B cell (primary cell): ENCODE measurements around the gene MINDY2. TPM values are rescaled to one million over a fixed set of nuclear protein-coding genes. Genes with fewer than 3 reads are reported as not detected.

Experiments
- ATAC-seq: fragments of 200-7000 bp; cut with Tn5 transposase; one replicate; pipeline ENCODE4 v1.10.0; 2021; ENCODE audit warnings: low read depth, mild to moderate bottlenecking, moderate number of reproducible peaks, moderate library complexity
- CTCF ChIA-PET: fragments of 350-600 bp; sonication (Branson Sonifier 250); formaldehyde crosslinking; loops from one replicate; lab custom pipeline; 2021; ENCODE audit warnings: antibody characterized with exemption, inconsistent platforms; lab: Charles Lee
- POLR2A ChIA-PET: fragments of 350-600 bp; sonication (Branson Sonifier 250); formaldehyde crosslinking; loops from one replicate; lab custom pipeline; 2021; ENCODE audit warnings: antibody characterized with exemption; lab: Charles Lee
- DNase-seq: peaks from one replicate; pipeline ENCODE4 v3.0.0; 2013
- H2AFZ ChIP-seq: 2 replicates; pipeline ENCODE4 v1.6.1; 2012; ENCODE audit warnings: mild to moderate bottlenecking, low read depth, low read length; ENCODE audit not compliant: insufficient read depth, poor library complexity, severe bottlenecking
- H3K27ac ChIP-seq, 2 donors: 1 replicate in 1 of 2; 2 replicates in 1 of 2; pipeline ENCODE4 v1.5.1; 2012 to 2013; ENCODE audit warnings: low read length in 2 of 2, mild to moderate bottlenecking in 2 of 2, moderate library complexity in 1 of 2
- H3K27me3 ChIP-seq, 4 experiments: fragments of 200-600 bp in 1 of 4; sonication (generic) in 1 of 4; replicated peaks in 1 of 4; 1 replicate in 2 of 4; 2 replicates in 2 of 4; pipeline versions ENCODE4 v1.6.1 to v1.7.0; 2013 to 2016; ENCODE audit warnings: low read length in 3 of 4, mild to moderate bottlenecking in 2 of 4, mixed read lengths in 1 of 4, moderate library complexity in 1 of 4; ENCODE audit not compliant: insufficient read depth in 4 of 4, control insufficient read depth in 3 of 4; ENCODE audit errors: control extremely low read depth in 1 of 4
- H3K36me3 ChIP-seq, 2 experiments: replicated peaks in 1 of 2; 1 replicate in 1 of 2; 2 replicates in 1 of 2; pipeline versions ENCODE4 v1.6.1 to v1.7.1; 2013; ENCODE audit warnings: low read length in 1 of 2; ENCODE audit not compliant: insufficient read depth in 2 of 2, control insufficient read depth in 1 of 2; ENCODE audit errors: control extremely low read depth in 1 of 2, extremely low read depth in 1 of 2
- H3K4me1 ChIP-seq, 2 donors: fragments of 200-600 bp in 1 of 2; sonication (generic) in 1 of 2; 1 replicate in 1 of 2; 2 replicates in 1 of 2; pipeline versions ENCODE4 v1.5.1 to v1.6.1; 2013 to 2017; ENCODE audit warnings: low read length in 2 of 2; ENCODE audit not compliant: control insufficient read depth in 2 of 2, insufficient read depth in 2 of 2
- H3K4me2 ChIP-seq: replicated peaks from 2 replicates; pipeline ENCODE3; 2012; ENCODE audit warnings: mild to moderate bottlenecking, low read depth, low read length; ENCODE audit not compliant: poor library complexity, severe bottlenecking
- H3K4me3 ChIP-seq, 5 experiments: fragments of 200-600 bp in 1 of 5; sonication (generic) in 1 of 5; 1 replicate in 3 of 5; 2 replicates in 2 of 5; pipeline versions ENCODE4 v1.5.1 to v1.7.0; 2011 to 2016; ENCODE audit warnings: low read length in 4 of 5, mild to moderate bottlenecking in 4 of 5, low read depth in 2 of 5, control low read depth in 1 of 5, moderate library complexity in 1 of 5; ENCODE audit not compliant: insufficient read depth in 1 of 5; ENCODE audit errors: control extremely low read depth in 1 of 5, extremely low read depth in 1 of 5
- H3K79me2 ChIP-seq: fragments of 200-600 bp; sonication (generic); one replicate; pipeline ENCODE4 v1.6.0; 2016; ENCODE audit warnings: low read length; ENCODE audit not compliant: control insufficient read depth, insufficient read depth
- H3K9ac ChIP-seq: fragments of 200-600 bp; sonication (generic); 2 replicates; pipeline ENCODE4 v1.6.1; 2017; ENCODE audit warnings: mild to moderate bottlenecking, low read length, moderate library complexity
- H3K9me3 ChIP-seq, 3 donors: one replicate each; pipeline versions ENCODE4 v1.6.1 to v1.7.1; 2013; ENCODE audit warnings: low read length in 2 of 3; ENCODE audit not compliant: control insufficient read depth in 2 of 3, insufficient read depth in 1 of 3; ENCODE audit errors: control extremely low read depth in 1 of 3
- H4K20me1 ChIP-seq: 2 replicates; pipeline ENCODE4 v1.6.0; 2012; ENCODE audit warnings: mild to moderate bottlenecking, low read length; ENCODE audit not compliant: insufficient read depth, control insufficient read depth, poor library complexity, severe bottlenecking
- H3K27ac Mint-ChIP-seq: one replicate; pipeline ENCODE4 v1.8.0; 2021; ENCODE audit warnings: mixed read lengths
- H3K27me3 Mint-ChIP-seq: one replicate; pipeline ENCODE4 v1.8.0; 2021; ENCODE audit warnings: mixed read lengths
- H3K4me1 Mint-ChIP-seq: one replicate; pipeline ENCODE4 v1.8.0; 2021; ENCODE audit warnings: mixed read lengths
- H3K4me3 Mint-ChIP-seq: one replicate; pipeline ENCODE4 v1.8.0; 2021; ENCODE audit warnings: mixed read lengths
- H3K9me3 Mint-ChIP-seq: one replicate; pipeline ENCODE4 v1.8.0; 2022; ENCODE audit warnings: mixed read lengths; ENCODE audit not compliant: insufficient read depth
- EZH2 ChIP-seq: IDR thresholded peaks from 2 replicates; pipeline ENCODE4 v1.6.1; 2012; ENCODE audit warnings: borderline replicate concordance, low read depth, mild to moderate bottlenecking, moderate library complexity, low read length; ENCODE audit not compliant: insufficient read depth, poor library complexity, severe bottlenecking
- WGBS: methylation state at CpG from one replicate; pipeline ENCODE4 v1.1.5; 2013; ENCODE audit warnings: missing lambda C conversion rate; ENCODE audit not compliant: insufficient coverage; 5-methylcytosine and 5-hydroxymethylcytosine counted together
- intact Hi-C: fragments of 100-400 bp; cut with micrococcal nuclease; formaldehyde crosslinking; loops from one replicate; pipeline ENCODE4 v1.10.0; 2022
- polyA plus RNA-seq: library from polyadenylated mRNA; depleted of rRNA; stranded (reverse); fragments of >200 nt; gene quantifications from 2 replicates; pipeline ENCODE4 v1.2.3, GENCODE V29; 2012
- total RNA-seq, 2 donors: library from RNA; stranded (reverse); fragments of 120-200 nt in 1 of 2; gene quantifications; 1 replicate in 1 of 2; 2 replicates in 1 of 2; pipeline versions ENCODE4 v1.2.3 to v1.2.4, GENCODE V29; 2013 to 2022
- TF ChIP-seq, protein P1 (sequence below): fragments of 200-600 bp; IDR thresholded peaks from one replicate; pipeline ENCODE4 v1.8.0; 2022; ENCODE audit warnings: antibody characterized with exemption, mild to moderate bottlenecking

Gene MINDY2
- total and polyA plus RNA-seq, 2 donors (not counting 1 experiment from before 2014, with no cell fraction given), result 2.3 to 16.6 TPM

- Mint-ChIP-seq H3K4me1 (no peaks in the 10 kb centered on the region), H3K4me3 (no peak overlapping the region), H3K9me3 (no peaks in the 10 kb centered on the region), H3K27me3 (no peaks in the 10 kb centered on the region), H3K27ac (no peak overlapping the region)
- Histone ChIP-seq H3K4me2 (no peak overlapping the region), H3K27ac (no peak overlapping the region), H3K79me2 (no peaks in the 10 kb centered on the region), H2AFZ (no peak overlapping the region), H3K4me1 (no peaks in the 10 kb centered on the region), H4K20me1 (no peaks in the 10 kb centered on the region), H3K27me3 (no peaks in the 10 kb centered on the region), H3K4me3 (no peak overlapping the region), H3K36me3 (peaks cover 4 to 25% of the 10 kb centered on the region in 2 experiments), H3K9me3 (no peaks in the 10 kb centered on the region), H3K9ac (no peak overlapping the region)
- TF ChIP-seq EZH2, result no peak
- TF ChIP-seq, protein P1, sequence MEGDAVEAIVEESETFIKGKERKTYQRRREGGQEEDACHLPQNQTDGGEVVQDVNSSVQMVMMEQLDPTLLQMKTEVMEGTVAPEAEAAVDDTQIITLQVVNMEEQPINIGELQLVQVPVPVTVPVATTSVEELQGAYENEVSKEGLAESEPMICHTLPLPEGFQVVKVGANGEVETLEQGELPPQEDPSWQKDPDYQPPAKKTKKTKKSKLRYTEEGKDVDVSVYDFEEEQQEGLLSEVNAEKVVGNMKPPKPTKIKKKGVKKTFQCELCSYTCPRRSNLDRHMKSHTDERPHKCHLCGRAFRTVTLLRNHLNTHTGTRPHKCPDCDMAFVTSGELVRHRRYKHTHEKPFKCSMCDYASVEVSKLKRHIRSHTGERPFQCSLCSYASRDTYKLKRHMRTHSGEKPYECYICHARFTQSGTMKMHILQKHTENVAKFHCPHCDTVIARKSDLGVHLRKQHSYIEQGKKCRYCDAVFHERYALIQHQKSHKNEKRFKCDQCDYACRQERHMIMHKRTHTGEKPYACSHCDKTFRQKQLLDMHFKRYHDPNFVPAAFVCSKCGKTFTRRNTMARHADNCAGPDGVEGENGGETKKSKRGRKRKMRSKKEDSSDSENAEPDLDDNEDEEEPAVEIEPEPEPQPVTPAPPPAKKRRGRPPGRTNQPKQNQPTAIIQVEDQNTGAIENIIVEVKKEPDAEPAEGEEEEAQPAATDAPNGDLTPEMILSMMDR, result no peak
- CTCF ChIA-PET, result no interaction called here
- intact Hi-C loops, result no loop called here
- POLR2A ChIA-PET, result no interaction called here
- no peak for DNase-seq
- ATAC-seq, result no peak
These were observed 104.2 kb downstream of the MINDY2 start for GRCh38 chr15:58875343-58875742.

DNA sequence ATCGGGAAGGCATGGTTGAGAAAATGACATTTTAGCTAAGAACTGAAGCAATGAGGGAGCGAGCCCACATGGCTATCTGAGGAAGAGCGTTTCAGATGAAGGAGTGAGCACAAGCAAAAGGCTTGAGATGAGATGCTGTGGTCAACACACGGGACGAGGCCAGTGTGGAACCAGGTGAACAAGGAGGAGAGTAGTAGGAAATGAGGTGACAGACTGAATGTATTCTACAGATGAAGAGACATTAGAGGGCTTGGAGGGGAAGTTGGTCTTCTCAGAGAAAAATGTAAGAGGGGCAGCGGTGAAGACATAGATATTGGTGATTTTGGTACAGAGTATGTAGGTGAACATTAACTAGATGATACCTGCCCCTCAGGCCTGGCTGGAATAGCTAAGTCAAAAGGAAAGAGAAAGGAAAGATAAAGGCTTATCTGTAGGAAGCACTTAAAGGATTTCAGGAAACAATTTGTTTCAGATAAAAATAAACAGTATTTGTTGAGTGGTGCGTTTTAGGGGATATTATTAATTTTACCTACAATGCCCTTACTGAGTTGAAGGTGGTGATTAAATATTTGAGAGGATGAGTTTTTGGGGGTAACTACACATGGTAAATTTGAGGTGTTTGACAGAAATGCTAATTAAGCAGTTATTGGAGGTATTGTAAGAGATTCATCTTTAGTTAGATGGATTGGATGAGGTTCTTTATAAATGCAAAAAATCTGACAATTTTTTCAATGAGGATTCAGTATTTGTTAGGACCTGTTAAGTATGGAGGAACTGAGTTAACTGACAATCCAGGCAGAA is 105.4 kb downstream of the MINDY2 start:
- H3K4me3 Mint-ChIP-seq, result no peak overlapping the region
- Histone ChIP-seq H3K27ac (no peak overlapping the region), H3K27me3 (no peaks in the 10 kb centered on the region), H2AFZ (no peak overlapping the region), H3K4me3 (no peak overlapping the region), H3K79me2 (peaks cover 3% of the 10 kb centered on the region), H4K20me1 (no peaks in the 10 kb centered on the region), H3K9me3 (no peaks in the 10 kb centered on the region), H3K9ac (no peak overlapping the region), H3K4me2 (no peak overlapping the region), H3K36me3 (peaks cover 4 to 37% of the 10 kb centered on the region in 2 experiments), H3K4me1 (no peaks in the 10 kb centered on the region)
- ATAC-seq (no peak), DNase-seq (no peak)
- intact Hi-C loops, result no loop called here
- H3K27me3 Mint-ChIP-seq, result no peaks in the 10 kb centered on the region
- WGBS, result 95% methylated on average over 6 of the region's 7 CpGs
- POLR2A ChIA-PET, result no interaction called here
- H3K9me3 Mint-ChIP-seq, result no peaks in the 10 kb centered on the region
- H3K4me1 Mint-ChIP-seq, result no peaks in the 10 kb centered on the region
- CTCF ChIA-PET, result no interaction called here
- H3K27ac Mint-ChIP-seq, result no peak overlapping the region
- TF ChIP-seq, protein P1, result no peak
- TF ChIP-seq EZH2, result no peak
